Memory B cell (primary cell): ENCODE results near the gene HSP90AB1.

Source experiments
- ATAC-seq: fragments of 150-1000 bp; cut with Tn5 transposase; 2 replicates; pipeline ENCODE4 v1.10.0; 2021; ENCODE audit warnings: low read depth, mild to moderate bottlenecking, moderate library complexity
- DNase-seq, 2 donors: peaks; one replicate each; pipeline ENCODE4 v3.0.0; 2022; ENCODE audit warnings: low spot score in 2 of 2
- H3K27ac Mint-ChIP-seq: one replicate; pipeline ENCODE4 v1.8.0; 2022; ENCODE audit warnings: mild to moderate bottlenecking, moderate library complexity, mixed read lengths
- H3K27me3 Mint-ChIP-seq: one replicate; pipeline ENCODE4 v1.8.0; 2022; ENCODE audit warnings: mixed read lengths
- H3K36me3 Mint-ChIP-seq: one replicate; pipeline ENCODE4 v1.8.0; 2022; ENCODE audit warnings: mild to moderate bottlenecking, mixed read lengths
- H3K4me1 Mint-ChIP-seq: one replicate; pipeline ENCODE4 v1.8.0; 2022; ENCODE audit warnings: mixed read lengths
- H3K4me3 Mint-ChIP-seq: one replicate; pipeline ENCODE4 v1.8.0; 2022; ENCODE audit warnings: mild to moderate bottlenecking, moderate library complexity, mixed read lengths
- H3K9me3 Mint-ChIP-seq: one replicate; pipeline ENCODE4 v1.8.0; 2022; ENCODE audit warnings: mixed read lengths

Gene HSP90AB1

DNA sequence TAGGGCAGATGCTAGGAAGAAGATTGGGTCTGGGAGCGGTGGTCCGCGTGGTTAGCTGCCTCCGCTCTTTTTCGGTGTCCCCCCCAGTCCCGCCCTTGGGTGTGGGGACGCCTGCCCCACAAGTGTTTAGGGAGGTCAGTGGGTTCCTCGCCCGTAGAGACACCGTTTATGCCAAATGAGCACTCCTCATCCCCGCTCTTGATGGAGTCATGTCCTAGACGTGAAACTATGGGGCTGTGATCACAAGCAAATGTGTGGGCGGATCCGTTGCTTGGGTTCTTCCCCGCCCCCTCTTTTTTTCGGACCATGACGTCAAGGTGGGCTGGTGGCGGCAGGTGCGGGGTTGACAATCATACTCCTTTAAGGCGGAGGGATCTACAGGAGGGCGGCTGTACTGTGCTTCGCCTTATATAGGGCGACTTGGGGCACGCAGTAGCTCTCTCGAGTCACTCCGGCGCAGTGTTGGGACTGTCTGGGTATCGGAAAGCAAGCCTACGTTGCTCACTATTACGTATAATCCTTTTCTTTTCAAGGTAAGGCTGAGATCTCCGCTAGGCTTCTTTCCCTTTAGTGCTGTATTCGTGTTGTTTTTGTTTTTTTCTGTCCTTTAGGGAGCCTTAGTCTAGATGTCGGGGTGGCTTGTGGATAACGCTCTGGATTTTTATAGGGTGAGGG is at the start of gene HSP90AB1:
TSS of gene HSP90AB1 (plus strand) at position 439 of the 675 bp plus-strand sequence. CDS start 1,529 bp downstream, outside the sequence.
- peaks cover 29% of the 10 kb centered on the region for H3K4me1 Mint-ChIP-seq
- no peaks in the 10 kb centered on the region for H3K9me3 Mint-ChIP-seq
- H3K4me3 Mint-ChIP-seq = peak within 1 kb of the TSS; percentile 98
- no peaks in the 10 kb centered on the region for H3K27me3 Mint-ChIP-seq
- peak; percentile 87 to 97 for DNase-seq
- peak; percentile 75 for ATAC-seq
- H3K36me3 Mint-ChIP-seq = peaks cover 21% of the 10 kb centered on the region
- H3K27ac Mint-ChIP-seq = peak within 1 kb of the TSS; percentile 99

DNA sequence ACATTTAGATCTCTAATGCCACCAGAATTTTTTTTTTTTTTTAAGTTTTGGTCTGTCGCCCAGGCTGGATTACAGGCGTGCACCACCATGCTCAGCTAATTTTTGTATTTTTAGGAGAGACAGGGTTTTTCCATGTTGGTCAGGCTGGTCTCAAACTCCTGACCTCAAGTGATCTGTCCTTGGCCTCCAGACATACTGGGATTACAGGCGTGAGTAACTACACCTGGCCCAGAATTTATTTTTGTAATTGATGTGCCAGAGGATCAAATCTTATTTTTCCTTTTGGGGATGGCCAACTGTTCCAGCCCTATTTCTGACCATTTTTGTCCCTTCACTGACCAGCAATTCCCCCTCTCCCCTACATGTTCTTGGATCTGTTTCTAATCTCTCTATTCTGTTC is 48.2 kb upstream of the HSP90AB1 start:
- Mint-ChIP-seq H3K36me3 (no peaks in the 10 kb centered on the region), H3K9me3 (no peaks in the 10 kb centered on the region), H3K4me3 (no peak overlapping the region), H3K27me3 (peaks cover 5% of the 10 kb centered on the region), H3K27ac (no peak overlapping the region), H3K4me1 (no peaks in the 10 kb centered on the region)
- ATAC-seq = no peak
- no peak for DNase-seq

DNA sequence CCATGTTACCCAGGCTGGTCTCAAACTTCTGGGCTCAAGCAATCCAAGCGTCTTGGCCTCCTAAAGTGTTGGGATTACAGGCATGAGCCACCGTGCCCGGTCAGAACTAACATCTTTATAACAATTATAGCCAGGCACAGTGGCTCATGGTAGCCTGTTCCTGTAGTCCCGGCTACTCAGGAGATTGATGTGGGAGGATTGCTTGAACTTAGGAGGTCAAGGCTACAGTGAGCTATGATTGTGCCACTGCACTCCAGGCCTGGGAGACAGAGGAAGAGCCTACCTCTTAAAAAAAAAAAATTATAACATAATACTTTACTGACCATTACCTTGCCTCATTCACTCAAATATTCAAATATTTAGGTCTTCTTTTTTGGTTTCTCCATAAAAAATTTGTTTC is 47.0 kb upstream of the HSP90AB1 start:
- H3K4me1 Mint-ChIP-seq = no peaks in the 10 kb centered on the region
- peaks cover 6% of the 10 kb centered on the region for H3K27me3 Mint-ChIP-seq
- H3K4me3 Mint-ChIP-seq = no peak overlapping the region
- H3K36me3 Mint-ChIP-seq = no peaks in the 10 kb centered on the region
- no peak for ATAC-seq
- no peak overlapping the region for H3K27ac Mint-ChIP-seq
- DNase-seq = no peak
- no peaks in the 10 kb centered on the region for H3K9me3 Mint-ChIP-seq

DNA sequence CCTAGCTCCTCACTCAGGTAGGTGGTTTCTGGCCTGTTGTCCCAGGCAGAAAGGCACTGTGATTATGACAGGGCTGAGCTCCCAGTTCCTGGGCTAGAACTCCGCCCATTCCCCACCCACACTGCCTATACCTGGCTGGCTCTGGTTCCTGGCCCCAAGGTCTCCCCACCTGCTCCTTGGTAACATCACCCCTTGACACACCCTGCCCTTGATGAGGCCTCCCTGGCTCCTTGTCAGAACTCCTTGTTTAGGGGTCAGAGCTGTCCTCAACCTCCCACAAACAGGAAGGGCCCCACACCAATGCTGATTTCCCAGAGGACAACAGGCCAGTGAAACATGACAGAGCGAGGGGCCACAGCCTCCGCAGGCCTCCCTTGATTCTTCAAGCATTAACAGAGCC is 45.7 kb upstream of the HSP90AB1 start:
- Mint-ChIP-seq H3K4me1 (no peaks in the 10 kb centered on the region), H3K9me3 (no peaks in the 10 kb centered on the region), H3K27me3 (peaks cover 4% of the 10 kb centered on the region), H3K36me3 (no peaks in the 10 kb centered on the region), H3K4me3 (no peak overlapping the region), H3K27ac (no peak overlapping the region)
- ATAC-seq = no peak
- DNase-seq = no peak

DNA sequence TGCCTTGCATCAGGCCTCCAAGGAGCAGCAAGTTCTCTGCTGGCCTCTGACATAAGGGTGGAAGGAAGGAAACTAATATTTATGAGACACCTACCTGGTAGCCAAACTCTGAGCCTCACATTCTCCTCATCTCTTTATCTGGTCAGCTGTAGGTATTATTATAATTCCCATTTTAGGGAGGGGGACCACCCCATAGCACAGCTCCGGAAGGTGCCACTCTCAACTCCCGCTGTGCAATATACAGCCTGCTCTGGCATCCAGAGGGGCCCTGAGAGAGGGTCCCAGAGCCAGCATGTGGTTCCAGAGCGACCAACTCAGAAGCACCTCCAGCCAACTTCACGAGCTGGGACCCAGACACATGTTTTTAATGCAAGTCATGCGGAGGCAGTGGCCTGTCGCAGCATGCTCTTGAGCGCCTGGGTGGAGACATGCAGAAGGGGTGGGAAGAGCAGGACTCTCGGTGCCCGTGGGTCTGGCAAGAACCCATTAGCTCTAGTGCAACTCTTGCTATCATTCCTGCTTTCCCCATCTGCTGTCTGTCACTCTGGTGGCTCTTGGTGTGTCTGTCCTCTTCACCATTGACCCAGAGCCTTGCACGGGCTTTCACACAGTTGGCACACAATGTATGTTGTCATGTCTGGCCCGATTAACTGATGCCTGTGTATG is 45.1 kb upstream of the HSP90AB1 start:
- ATAC-seq (no peak), DNase-seq (no peak)
- Mint-ChIP-seq H3K4me3 (no peak overlapping the region), H3K4me1 (no peaks in the 10 kb centered on the region), H3K9me3 (no peaks in the 10 kb centered on the region), H3K27me3 (peaks cover 4% of the 10 kb centered on the region), H3K27ac (no peak overlapping the region), H3K36me3 (no peaks in the 10 kb centered on the region)

DNA sequence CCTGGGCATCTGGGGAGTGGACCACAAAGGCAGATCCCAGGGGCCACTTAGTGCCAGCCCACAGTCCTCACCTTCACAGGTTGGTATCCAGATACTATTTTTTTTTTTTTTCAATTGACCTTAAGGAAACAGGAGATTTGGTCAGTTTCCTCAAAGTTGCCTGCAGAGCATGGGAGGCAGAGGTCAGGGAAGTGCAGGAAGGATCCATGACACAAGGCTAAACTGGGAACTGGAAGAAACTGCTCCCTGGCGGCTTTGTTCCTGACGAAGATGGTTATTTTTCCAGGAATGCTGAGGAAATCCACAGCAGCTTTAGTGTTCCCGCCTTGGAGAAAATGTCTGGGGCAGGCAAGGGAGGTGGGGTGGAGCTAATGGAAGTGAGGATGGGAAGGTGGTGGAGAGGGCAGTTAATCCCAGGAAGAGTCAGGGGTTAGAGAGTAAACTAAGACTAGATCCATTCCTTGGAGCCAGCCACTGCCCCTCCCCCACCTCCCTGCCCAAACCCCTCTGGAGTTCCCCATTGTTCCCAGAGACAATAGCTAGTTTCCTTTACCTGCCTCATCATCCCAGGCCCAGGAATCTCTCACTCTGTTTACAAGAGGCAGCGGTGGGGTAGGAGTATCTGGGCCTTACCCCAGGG is 44.4 kb upstream of the HSP90AB1 start:
- H3K27ac Mint-ChIP-seq = no peak overlapping the region
- no peaks in the 10 kb centered on the region for H3K36me3 Mint-ChIP-seq
- H3K4me3 Mint-ChIP-seq = no peak overlapping the region
- no peaks in the 10 kb centered on the region for H3K4me1 Mint-ChIP-seq
- DNase-seq (no peak), ATAC-seq (no peak)
- H3K27me3 Mint-ChIP-seq = peaks cover 4% of the 10 kb centered on the region
- no peaks in the 10 kb centered on the region for H3K9me3 Mint-ChIP-seq

DNA sequence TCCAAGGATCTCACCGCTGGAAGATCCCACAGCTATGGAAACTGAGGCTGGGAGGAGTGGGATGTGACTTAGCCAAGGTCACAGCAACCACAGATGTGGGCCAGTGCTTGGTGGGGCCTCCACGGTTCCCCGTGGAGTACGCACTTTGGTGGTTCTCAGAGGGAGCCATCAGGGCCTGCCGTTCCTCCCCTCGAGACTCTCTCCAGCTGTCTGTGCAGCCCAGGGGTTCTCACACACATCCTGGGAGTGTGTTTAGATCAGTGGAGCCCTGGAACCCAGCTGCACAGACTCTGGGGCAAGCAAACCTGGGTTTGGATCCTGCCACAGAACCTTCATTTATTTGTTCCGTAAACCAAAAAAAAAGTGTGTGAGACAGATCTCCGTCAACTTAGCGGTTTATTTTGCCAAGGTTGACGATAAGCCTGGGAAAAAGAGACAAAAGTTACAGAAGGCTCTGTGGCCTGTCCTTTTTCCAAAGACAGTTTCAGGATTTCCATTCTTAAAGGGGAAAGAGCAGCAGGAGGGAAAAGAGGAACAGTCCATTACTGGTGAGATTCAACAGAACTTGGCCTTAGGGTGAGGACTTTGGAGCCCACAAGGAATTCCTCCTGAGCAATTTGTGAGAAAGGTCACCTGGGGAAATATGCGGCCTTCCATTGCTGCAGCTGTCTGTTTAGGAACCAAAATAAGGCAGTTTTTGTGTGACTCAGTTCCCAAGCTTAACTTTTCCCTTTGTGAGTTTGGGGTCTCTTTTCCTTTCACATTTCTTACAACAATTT is 43.7 kb upstream of the HSP90AB1 start:
- Mint-ChIP-seq H3K36me3 (no peaks in the 10 kb centered on the region), H3K27ac (no peak overlapping the region), H3K27me3 (peaks cover 4% of the 10 kb centered on the region), H3K4me1 (no peaks in the 10 kb centered on the region), H3K9me3 (no peaks in the 10 kb centered on the region), H3K4me3 (no peak overlapping the region)
- ATAC-seq (no peak), DNase-seq (no peak)

DNA sequence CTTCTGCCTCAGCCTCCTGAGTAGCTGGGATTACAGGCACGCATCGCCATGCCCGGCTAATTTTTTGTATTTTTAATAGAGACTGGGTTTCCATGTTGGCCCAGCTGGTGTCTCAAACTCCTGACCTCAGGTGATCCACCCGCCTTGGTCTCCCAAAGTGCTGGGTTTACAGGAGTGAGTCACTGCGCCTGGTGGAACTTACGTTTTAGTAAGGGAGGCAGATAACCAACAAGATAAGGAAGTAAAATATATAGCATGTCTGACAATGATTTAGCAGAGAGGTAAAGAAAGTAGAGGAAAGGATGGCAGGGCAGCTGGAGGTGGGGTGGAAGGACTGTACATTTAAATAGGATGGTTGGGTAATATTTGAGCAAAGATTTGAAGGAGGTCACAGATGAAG is 42.9 kb upstream of the HSP90AB1 start:
- DNase-seq (no peak), ATAC-seq (no peak)
- H3K4me3 Mint-ChIP-seq = no peak overlapping the region

DNA sequence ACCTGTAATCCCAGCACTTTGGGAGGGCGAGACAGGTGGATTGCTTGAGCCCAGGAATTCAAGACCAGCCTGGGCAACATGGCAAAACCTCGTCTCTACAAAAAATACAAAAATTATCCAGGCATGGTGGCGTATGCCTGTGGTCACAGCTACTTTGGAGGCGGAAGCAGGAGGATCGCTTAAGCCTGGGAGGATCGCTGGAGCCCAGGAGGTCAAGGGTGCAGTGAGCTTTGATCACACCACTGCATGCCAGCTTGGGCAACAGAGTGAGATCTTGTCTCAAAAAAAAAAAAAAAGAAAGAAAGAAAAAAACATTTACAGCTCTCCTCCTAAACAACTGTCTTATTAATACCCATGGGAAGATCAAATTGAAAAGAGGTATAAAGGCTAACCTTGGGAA is 38.9 kb upstream of the HSP90AB1 start:
- no peaks in the 10 kb centered on the region for H3K36me3 Mint-ChIP-seq
- no peaks in the 10 kb centered on the region for H3K4me1 Mint-ChIP-seq
- no peak for ATAC-seq
- peaks cover 3% of the 10 kb centered on the region for H3K27me3 Mint-ChIP-seq
- no peaks in the 10 kb centered on the region for H3K9me3 Mint-ChIP-seq
- no peak overlapping the region for H3K27ac Mint-ChIP-seq
- no peak for DNase-seq
- no peak overlapping the region for H3K4me3 Mint-ChIP-seq

More for the DNA sequence above, 42.9 kb upstream of the HSP90AB1 start:
- H3K9me3 Mint-ChIP-seq = no peaks in the 10 kb centered on the region
- H3K27me3 Mint-ChIP-seq = peaks cover 3% of the 10 kb centered on the region
- H3K36me3 Mint-ChIP-seq = no peaks in the 10 kb centered on the region
- no peak overlapping the region for H3K27ac Mint-ChIP-seq
- no peaks in the 10 kb centered on the region for H3K4me1 Mint-ChIP-seq

DNA sequence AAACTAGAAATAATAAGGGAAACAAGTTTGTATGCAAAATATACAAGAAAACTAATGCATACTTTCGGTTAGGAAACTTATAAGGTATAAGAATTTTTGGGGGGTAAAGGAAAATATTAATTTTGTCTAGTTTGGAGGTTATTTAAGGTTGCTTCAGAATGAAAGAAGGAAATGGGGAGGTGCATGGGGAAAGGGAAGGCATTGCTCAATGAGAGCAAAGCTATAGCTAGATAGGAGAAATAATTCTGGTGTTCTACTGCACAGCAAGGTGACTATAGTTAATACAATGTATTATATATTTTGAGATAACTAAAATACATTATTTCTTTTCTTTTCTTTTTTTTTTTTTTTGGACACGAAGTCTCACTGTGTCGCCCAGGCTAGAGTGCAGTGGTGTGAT is 35.6 kb upstream of the HSP90AB1 start:
- no peak for DNase-seq
- no peak overlapping the region for H3K27ac Mint-ChIP-seq
- H3K4me3 Mint-ChIP-seq = no peak overlapping the region
- no peaks in the 10 kb centered on the region for H3K9me3 Mint-ChIP-seq
- H3K27me3 Mint-ChIP-seq = peaks cover 2% of the 10 kb centered on the region
- H3K4me1 Mint-ChIP-seq = no peaks in the 10 kb centered on the region
- no peak for ATAC-seq
- no peaks in the 10 kb centered on the region for H3K36me3 Mint-ChIP-seq

DNA sequence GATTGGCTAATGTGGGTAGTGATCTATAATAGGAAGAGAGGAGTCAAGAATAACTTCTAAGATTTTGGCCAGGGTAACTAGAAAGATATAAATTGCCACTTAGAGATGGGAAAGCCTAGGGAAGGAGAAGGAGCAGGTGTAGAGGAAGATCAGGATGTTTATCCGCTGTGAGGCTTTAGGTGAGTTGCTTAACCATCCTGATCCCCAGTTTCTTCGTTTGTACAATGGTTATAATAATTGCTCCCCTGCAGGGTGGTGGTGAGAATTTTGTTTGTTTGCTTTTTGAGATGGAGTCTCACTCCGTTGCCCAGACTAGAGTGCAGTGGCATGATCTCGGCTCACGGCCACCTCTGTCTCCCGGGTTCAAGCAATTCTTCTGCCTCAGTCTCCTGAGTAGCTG is 32.6 kb upstream of the HSP90AB1 start:
- Mint-ChIP-seq H3K27ac (no peak overlapping the region), H3K27me3 (peaks cover 2% of the 10 kb centered on the region), H3K9me3 (no peaks in the 10 kb centered on the region), H3K4me3 (no peak overlapping the region), H3K4me1 (peaks cover 7% of the 10 kb centered on the region), H3K36me3 (no peaks in the 10 kb centered on the region)
- no peak for ATAC-seq
- no peak for DNase-seq

DNA sequence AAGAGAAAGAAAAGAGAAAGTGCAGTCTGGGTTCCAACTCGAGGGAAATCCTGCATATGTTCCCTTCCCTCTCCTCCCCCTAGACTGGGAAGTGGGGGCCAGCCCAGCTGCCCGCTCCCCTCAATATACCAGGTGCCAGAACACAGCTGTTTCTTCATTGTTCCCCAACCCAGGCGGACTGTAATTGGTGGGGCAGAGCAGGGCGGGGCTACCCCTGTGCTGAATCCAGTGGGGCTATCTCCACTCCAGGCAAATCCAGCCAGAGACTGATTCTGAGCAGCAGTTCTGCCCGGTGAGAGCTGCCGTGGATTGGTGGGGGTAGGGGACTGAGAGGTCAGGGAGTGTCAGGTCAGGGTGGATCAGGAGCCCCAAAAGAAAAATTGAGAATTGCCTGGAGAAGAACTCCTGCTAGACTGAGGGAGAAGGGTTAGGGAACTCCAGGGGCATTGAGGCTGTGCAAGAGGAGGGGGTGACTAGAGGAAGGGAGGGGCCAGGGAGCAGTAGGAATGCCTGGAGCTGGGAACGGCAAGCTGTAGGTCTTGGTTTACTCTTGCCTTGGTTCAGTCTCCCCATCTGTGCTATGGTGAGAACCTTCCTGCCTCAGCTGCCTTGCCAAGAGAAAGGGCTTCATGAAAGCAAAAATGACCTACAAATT is 30.1 kb upstream of the HSP90AB1 start, which contains the start of gene MYMX:
TSS of gene MYMX (plus strand) at position 250 of the 655 bp plus-strand sequence. CDS start 546 bp downstream, outside the sequence.
- ATAC-seq (no peak), DNase-seq (no peak)
- Mint-ChIP-seq H3K27me3 (no peaks in the 10 kb centered on the region), H3K36me3 (no peaks in the 10 kb centered on the region), H3K4me1 (peaks cover 14% of the 10 kb centered on the region), H3K9me3 (no peaks in the 10 kb centered on the region), H3K4me3 (no peak within 1 kb of the TSS), H3K27ac (no peak within 1 kb of the TSS)

DNA sequence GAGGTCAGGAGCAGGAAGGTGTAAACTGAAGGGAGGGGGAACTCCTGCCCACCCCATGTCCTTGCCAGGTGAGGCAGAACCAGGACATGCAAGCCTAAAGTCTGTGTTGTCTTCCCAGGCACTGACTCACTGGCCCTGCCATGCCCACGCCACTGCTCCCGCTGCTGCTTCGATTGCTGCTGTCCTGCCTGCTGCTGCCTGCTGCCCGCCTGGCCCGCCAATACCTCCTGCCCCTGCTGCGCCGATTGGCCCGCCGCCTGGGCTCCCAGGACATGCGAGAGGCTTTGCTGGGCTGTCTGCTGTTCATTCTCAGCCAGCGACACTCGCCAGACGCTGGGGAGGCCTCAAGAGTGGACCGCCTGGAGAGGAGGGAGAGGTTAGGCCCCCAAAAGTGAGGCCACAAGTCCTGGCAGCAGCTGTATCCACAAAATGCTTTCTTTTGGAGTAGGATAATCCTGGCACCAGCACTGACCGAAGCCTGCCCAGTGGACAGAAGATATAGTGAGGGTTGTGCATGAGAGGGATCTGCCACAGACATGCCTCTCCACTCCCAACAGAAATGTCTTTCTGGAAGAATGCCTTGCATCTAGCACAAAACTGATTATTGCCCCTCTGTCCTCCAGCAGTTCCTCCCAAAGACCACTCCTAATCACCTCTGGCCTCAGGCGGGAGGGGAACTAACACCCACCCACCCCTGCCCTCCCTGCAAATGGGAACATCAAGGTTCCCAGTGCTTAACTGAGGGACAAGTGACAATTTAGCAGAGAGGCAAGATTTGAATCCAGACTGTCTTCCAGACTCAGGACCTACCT is 29.4 kb upstream of the HSP90AB1 start:
- Mint-ChIP-seq H3K9me3 (no peaks in the 10 kb centered on the region), H3K27ac (no peak overlapping the region), H3K4me1 (peaks cover 16% of the 10 kb centered on the region), H3K4me3 (no peak overlapping the region), H3K36me3 (no peaks in the 10 kb centered on the region), H3K27me3 (no peaks in the 10 kb centered on the region)
- no peak for DNase-seq
- ATAC-seq = no peak
